GM18873 (cell line): Measurements from ENCODE around the gene LARP7.
"Not testable (repeated sequence)": the region's sequence is repeated elsewhere in the genome, so short reads cannot be mapped to it uniquely, and the experiment has no call there.

ENCODE experiments used
- ATAC-seq: cut with Tn5 transposase; IDR thresholded peaks from one replicate; pipeline ENCODE4 v1.9.1; 2021; ENCODE audit warnings: mild to moderate bottlenecking, moderate library complexity, moderate number of reproducible peaks; ENCODE audit not compliant: unreplicated experiment, low FRiP score

LARP7 gene

DNA sequence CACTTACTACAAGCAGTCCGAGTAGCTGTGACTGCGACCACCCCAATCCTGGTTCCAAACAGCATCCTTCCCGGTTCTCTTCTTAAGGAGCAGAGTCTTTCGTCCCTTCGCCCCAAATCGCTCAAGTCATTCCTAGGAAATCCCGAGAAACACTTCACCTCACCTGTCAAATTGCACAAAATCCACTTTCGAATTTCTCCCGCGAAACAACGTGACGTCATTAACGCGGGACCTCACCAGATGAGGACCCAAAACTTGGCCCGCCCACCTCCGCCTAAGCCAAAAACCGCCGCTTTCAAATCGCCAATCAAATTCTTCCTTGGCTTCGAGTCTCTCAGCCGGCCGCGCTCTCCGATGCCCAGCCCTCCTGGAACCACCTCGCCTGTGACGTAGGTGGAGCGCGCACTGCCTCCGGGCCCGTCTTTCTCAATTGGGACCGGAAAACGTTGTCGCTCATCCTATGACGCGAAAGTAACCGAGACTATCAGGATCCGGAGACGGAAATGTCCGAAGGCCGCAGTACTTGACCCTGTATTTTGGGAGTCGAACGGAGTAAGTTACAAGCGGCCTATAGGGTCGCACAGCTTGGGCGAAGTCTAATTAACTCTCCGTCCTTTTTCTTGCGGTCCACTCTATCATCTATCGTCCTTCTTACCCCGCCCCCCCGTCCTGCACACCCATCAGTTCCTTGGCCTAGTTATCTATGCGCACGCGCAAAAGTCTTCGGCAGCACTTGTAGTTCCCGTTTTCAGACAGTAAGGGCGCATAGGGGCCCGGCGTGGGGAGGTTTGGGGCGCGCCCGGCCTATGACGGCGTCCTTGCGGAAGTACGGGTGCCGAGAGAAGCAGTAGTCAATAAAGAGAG, at the start of gene LARP7, which contains the start of gene ZGRF1:
LARP7 (plus strand) TSS at position 456 of the 864 bp plus-strand sequence. CDS start 7,527 bp downstream, outside the sequence.
ZGRF1 (minus strand) TSS at position 222 of the 864 bp plus-strand sequence. CDS start 3,733 bp downstream, outside the sequence.
- ATAC-seq = peak; percentile 84

DNA sequence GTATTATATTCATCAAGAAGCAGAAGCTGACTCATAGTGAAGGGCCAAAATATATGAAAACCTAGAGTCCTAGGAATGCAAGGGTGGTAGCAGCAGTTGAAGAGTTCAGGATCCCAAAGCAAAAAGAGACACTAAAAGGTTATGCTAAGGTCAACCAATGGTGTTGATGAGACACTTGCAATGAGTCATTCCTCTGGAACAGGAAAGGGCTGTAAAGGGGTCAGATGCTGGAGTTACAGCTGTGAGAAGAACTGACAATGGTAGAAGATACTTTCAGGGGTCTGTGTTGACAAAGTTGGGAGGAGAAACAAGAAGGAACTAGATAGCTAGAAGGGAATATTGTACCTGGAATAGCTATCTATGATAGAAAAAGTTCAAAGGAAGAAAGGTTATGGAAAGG, 47.7 kb upstream of the LARP7 start:
- no peak for ATAC-seq

DNA sequence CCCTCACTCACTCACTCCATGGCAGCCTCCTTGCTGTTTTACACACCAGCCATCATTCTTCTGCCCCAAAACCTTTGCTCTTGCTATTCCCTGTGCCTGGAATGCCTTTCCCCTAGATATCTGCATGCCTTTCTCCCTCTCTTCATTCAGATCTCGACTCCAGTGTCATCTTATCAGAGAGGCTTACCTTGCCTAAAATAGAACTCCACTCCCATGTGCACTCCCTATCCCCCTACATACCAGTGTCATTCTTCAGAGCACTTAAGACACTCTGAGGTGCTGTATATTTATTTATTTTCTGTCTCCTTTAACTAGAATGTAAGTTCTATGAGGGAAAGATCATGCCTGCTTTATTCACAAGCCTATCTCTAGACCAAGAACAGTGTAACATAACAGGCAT, 45.4 kb upstream of the LARP7 start:
- ATAC-seq = no peak

DNA sequence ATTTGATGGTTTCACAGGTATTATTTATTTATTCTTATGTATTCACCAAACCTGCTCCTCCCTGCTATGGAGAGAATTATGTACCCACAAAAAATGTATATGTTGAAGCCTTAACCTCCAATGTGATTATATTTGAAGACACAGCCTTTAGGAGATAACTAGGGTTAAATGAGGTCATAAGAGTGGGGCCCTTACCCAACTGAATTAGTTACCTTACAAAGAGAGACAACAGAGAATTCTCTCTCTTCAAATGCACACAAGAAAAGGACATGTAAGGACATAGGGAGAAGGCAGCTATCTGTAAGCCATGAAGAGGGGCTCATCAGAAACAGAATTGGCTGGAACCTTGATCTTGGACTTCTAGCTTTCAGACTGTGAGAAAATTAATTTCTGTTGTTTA, 44.2 kb upstream of the LARP7 start:
- no peak for ATAC-seq

DNA sequence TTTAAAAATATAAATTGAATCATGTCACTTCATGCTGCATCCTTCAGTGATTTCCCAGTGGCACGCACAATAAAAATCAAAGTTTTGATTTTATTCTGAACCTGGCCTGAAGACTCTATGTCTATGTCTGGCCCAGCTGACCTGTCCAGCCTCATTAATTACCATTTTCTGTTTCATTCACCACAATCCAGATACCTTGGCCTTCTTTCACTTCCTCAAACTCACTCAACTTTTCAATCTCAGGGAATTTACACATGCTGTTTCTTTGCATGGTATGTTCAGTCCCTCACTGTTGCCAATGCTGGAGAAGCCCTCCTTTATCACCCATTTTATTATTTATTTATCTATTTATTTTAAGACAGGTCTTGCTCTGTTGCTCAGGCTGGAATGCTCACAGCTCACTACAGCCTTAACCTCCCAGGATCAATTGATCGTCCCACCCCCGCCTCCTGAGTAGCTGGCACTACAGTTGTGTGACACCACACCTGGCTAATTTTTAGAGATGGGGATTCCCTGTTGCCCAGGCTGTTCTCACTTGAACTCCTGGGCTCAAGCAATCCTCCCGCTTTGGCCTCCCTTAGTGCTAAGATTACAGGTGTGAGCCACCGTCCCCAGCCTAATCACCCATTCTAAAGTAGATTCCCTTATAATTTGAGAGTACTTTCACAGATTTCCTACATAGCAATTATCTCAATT, 43.4 kb upstream of the LARP7 start:
- no peak for ATAC-seq

DNA sequence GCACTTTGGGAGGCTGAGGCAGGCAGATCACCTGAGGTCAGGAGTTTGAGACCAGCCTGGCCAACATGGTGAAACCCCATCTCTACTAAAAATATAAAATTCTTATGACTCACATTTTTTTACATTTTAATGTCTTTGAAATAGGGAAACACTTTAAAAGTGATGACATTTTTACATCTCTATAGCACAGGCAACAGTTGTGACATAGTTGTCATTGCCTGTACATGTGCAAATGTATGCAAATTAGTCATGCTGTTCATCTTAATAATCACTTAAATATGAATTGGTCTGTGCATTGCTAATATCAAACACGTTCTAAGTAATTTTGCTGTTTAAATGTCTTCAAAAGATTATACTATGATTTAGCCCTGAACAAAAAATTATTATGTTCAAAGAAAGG, 42.0 kb upstream of the LARP7 start:
- no peak for ATAC-seq

DNA sequence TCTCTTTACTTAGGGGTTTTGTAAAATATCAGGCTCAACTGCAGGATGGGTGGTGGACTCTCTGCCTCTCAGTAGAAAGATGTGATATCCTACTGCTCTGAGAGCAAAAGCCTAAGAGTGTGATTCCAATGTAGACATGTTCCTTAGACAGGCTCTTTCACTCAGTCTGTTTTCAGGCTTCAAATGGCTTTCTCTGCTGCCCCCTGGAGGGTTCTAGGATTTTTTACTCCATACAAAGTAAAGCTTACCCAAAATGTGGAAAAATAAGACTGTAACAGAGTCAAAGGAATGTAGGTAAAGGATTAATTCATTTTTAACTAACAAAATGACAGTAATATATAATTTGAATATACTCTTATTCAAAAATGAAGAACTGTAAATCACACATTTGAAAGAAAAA, 32.4 kb upstream of the LARP7 start:
- peak; percentile 57 for ATAC-seq

DNA sequence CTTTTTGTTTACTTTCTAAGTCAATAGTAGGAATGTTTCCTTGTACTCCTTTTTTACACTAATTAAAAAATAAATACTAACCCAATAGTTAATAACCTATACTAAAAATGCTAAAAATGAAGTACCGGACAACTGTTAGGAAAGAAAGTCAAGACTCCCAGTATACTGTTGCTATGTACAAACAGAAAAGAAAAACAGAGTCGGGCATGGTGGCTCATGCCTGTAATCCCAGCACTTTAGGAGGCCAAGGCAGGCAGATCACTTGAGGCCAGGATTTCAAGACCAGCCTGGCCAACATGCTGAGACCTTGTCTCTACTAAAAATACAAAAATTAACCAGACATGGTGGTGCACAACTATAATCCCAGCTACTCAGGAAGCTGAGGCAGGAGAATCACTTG, 24.1 kb upstream of the LARP7 start:
- ATAC-seq = not testable (repeated sequence)

DNA sequence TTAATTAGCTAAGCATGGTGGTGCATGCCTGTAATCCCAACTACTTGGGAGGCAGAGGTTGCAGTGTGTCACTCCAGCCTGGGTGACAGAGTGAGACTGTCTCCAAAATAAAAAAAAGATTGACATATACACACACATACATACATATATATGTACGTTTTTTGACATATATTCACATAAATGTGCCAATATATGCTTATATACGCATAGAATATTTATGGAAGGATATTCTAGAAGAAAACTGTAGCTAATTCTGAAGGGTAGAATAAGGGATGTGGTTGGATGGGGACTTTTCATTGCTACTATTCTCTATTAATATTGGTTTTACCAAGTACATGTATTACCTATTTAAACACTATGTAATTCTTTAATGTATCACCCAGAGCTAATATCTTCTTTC, 20.0 kb upstream of the LARP7 start:
- ATAC-seq = no peak

DNA sequence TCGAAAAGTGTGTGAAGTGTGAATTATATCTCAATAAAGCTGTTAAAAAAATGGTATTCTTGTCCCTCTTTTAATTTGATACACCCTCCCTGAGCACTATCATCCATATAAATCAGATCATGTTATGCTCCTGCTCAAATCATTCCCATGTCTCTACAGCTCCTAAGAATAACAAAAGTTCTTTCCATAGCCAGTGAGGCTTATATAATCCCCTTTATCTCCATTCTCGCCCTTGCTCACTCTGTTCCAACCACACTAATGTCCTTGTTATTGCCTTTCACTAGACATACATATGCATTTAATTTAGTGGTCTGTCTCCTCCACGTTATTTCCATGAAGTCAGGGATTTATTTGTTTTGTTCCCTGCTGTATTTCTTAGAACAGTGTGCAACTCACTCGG, 10.7 kb upstream of the LARP7 start:
- ATAC-seq = no peak

DNA sequence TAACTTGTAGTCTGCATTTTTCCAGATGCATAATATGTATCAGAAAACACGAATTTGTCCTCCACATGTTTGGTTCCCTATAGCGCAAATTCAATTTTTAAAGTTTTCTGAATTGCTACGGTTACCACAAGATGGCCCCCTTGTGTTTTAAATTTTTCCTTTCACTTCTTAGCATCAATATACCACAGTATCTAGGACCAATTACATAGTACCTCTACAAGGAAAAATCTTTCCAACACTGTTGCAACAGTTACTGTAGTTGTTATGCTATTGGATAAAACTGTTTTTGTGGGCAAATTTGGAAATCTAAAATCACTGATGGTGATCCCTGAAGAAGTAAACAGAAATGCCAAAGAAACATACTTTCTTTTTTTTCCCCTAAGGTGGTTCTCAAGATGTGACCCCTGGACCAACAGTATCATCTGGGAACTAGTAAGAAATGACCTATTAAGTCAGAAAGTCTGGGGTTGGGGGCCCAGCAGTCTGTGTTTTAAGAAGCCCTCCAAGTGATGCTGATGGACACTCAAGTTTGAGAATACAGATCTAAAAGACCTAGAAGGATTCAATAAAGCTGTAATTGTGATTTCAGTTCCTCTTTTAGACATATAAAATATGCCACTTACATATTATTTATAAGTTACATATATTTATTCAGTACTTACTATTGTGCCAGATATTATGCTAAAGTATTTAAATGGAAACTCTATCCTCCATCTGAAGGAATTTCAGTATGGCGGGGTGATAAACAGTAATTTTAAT, 3.3 kb upstream of the LARP7 start:
- no peak for ATAC-seq

DNA sequence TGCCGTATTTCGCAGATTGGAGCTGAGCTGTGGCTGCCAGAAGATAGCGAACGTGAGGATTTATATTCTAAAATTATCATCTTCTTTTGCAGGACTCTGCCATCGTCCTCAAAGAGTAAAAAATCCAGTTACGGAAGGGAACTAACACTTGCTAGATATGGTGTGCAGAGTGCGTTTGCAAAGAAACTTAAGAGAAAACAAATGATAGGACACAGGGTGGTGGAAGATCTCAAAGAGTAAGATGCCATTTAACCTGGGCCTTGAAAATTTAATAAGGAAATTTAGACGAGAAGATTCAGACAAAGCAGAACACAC, 566 bp downstream of the LARP7 start:
- ATAC-seq = peak; percentile 1

DNA sequence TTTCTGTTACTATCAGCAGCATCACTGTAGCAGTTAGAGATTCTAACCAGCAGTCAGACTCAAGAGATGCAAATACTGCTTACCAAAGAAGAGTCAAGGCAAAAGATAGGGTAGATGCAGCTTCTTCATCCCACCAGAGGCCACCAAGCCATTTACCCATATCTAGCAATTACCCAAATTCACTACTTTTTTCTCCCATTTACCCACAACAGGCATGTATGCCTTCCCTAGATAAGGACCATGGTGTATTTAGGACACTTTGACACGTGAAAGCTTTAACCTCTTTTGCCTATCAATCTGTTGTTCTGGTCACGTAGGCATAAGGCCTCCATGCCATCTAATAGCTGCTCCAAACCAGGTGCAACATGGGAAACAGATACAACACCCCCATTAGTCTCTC, 5.6 kb downstream of the LARP7 start:
- no peak for ATAC-seq

DNA sequence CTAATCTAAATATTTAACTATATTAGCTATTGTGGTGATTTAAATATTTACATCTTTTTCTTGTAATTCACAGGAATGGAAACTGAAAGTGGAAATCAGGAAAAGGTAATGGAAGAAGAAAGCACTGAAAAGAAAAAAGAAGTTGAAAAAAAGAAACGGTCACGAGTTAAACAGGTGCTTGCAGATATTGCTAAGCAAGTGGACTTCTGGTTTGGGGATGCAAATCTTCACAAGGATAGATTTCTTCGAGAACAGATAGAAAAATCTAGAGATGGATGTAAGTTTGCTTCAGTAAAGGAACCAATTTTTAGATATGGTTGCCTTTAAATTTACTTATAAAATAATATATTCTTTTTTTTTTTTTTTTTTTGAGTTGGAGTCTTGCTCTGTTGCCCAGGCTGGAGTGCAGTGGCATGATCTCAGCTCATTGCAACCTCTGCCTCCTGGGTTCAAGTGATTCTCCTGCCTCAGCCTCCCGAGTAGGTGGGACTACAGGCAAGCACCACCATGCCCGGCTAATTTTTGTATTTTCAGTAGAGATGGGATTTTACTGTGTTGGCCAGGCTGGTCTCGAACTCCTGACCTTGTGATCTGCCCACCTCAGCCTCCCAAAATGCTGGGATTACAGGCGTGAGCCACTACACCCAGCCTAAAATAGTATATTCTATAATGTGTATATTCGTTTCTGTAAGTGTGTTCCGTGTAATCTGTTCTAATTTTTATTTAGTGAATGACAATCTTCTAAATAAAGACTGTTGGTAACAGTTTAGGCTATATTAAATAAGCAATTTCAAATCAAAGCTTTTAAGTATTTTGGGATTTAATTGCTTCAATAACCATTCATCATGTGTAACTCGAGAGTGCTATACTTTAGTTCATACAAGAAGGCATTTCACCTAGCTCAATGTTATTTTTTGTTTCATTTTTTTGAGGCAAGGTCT, 7.9 kb downstream of the LARP7 start:
- ATAC-seq = not testable (repeated sequence)

DNA sequence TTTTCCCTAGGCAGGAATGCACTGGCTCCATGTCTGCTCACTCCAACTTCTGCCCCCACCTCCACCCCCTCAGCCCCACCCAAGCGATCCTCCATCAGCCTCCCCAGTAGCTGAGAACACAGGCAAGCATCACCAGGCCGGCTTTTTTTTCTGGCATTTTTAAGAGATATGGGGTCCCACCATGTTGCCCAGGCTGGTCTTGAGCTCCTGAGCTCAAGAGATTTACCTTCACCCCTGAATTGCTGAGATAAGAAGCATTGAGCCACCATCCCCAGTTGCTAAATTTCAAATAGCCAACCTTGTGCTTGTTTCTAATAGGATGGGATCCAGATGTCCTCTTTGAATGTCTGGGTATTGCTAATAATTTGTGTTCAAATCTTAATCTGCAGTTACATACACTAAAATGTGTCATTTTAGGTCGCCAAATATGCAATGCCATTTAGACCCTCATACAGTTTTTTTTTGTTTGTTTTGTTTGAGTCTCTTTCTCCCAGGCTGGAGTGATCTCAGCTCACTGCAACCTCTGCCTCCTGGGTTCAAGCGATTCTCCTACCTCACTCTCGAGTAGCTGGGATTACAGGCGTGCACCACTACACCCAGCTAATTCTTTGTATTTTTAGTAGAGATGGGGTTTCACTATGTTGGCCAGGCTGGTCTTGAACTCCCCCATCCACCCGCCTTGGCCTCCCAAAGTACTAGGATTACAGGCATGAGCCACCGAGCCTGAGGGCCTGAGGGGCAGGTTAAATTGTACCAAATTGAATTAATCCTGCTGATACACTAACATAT, 8.8 kb downstream of the LARP7 start:
- ATAC-seq = no peak

DNA sequence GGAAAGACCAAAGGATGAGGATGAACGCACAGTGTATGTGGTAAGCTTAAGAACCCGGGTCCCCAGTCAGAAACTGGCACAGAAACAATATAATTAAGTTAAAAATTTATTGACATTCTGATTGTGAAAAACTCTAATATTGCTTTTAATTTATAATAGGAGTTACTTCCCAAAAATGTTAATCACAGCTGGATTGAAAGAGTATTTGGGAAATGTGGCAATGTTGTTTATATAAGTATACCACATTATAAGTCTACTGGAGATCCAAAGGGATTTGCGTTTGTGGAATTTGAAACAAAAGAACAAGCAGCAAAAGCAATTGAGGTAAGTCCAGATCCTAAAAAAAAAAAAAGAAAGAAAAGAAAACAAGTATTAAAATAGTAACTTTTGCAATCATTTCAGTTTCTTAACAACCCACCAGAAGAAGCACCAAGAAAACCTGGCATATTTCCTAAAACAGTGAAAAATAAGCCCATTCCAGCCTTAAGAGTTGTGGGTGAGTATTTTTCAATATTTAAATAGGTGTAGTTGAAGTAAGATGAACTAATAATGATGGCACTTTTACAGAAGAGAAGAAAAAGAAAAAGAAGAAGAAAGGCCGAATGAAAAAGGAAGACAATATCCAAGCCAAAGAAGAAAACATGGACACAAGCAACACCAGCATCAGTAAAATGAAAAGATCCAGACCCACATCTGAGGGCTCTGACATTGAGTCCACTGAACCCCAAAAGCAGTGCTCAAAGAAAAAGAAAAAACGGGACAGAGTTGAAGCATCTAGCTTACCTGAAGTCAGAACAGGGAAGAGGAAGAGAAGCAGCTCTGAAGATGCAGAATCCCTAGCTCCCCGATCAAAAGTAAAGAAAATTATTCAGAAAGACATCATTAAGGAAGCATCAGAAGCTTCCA, 9.9 kb downstream of the LARP7 start:
- ATAC-seq = no peak

DNA sequence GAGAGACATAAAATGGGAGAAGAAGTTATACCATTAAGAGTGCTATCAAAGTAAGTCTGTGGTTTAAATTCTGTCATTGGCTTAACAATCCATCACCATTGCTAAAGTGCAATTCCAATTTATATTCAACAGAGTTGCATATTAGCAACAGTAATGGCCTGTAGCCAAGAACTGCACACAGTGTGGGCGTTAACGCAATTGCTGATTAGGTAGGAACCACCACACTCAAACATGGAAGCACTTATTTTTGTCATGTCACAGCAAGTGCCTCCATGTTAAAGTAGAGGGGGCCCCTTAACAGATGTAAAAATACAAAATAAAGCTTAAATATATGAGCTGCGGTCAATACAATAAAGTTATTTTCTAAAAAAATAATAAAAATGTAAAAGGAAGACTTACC, 10.8 kb downstream of the LARP7 start:
- ATAC-seq = no peak
